Gastrocnemius medialis (tissue), 4 donors: ENCODE results near the gene AFAP1L2. TPM values are rescaled to one million over a fixed set of nuclear protein-coding genes. Genes with fewer than 3 reads are reported as not detected.

Source experiments
- ATAC-seq, 2 donors: fragments of 150-250 bp; one replicate each; pipeline ENCODE4 v1.9.1; 2016
- DNase-seq, 2 donors: peaks; one replicate each; pipeline ENCODE4 v3.0.0-alpha.2; 2019
- H3K27ac ChIP-seq, 4 donors: fragments of 200-600 bp; sonication (generic); 1 replicate in 1 of 4; 2 replicates in 3 of 4; pipeline ENCODE4 v1.5.1; 2016 to 2018; ENCODE audit warnings: mild to moderate bottlenecking in 2 of 4, moderate library complexity in 1 of 4
- H3K27me3 ChIP-seq, 3 donors: fragments of 200-600 bp; sonication (generic) in 2 of 3; 1 replicate in 1 of 3; 2 replicates in 2 of 3; pipeline versions ENCODE4 v1.5.1 to v1.6.0; 2016 to 2019; ENCODE audit warnings: mild to moderate bottlenecking in 1 of 3, moderate library complexity in 1 of 3
- H3K36me3 ChIP-seq, 2 donors: fragments of 200-600 bp; sonication (generic) in 1 of 2; one replicate each; pipeline ENCODE4 v1.5.1; 2017 to 2018
- H3K4me1 ChIP-seq, 2 donors: fragments of 200-600 bp; sonication (generic) in 1 of 2; one replicate each; pipeline ENCODE4 v1.5.1; 2016 to 2017; ENCODE audit warnings: mild to moderate bottlenecking in 2 of 2
- H3K4me3 ChIP-seq, 4 donors: fragments of 200-600 bp; sonication (generic) in 3 of 4; 1 replicate in 1 of 4; 2 replicates in 3 of 4; pipeline ENCODE4 v1.5.1; 2016 to 2019; ENCODE audit warnings: mild to moderate bottlenecking in 2 of 4
- H3K9me3 ChIP-seq, 3 donors: fragments of 200-600 bp; sonication (generic) in 2 of 3; 1 replicate in 1 of 3; 2 replicates in 2 of 3; pipeline ENCODE4 v1.5.1; 2016 to 2019
- CTCF ChIP-seq, 5 experiments: fragments of 450-650 bp in 3 of 5; fragments of 200-600 bp in 2 of 5; sonication (generic) in 2 of 5; IDR thresholded peaks in 4 of 5; conservative IDR thresholded peaks in 1 of 5; 1 replicate in 4 of 5; 2 replicates in 1 of 5; pipeline ENCODE4 v1.5.1; 2016 to 2019; ENCODE audit warnings: antibody characterized with exemption in 5 of 5, mild to moderate bottlenecking in 3 of 5, moderate library complexity in 3 of 5
- POLR2A ChIP-seq, 2 donors: fragments of 450-650 bp; IDR thresholded peaks; one replicate each; pipeline ENCODE4 v1.6.1; 2017; ENCODE audit warnings: antibody characterized with exemption in 2 of 2, mild to moderate bottlenecking in 2 of 2, moderate library complexity in 2 of 2
- in situ Hi-C, 4 donors: fragments of 200-750 bp; cut with MboI; loops; one replicate each; pipeline versions ENCODE4 v1.15.0 to v1.8.0; 2017; ENCODE audit warnings: low sequenced_read_pairs in 4 of 4
- intact Hi-C: fragments of 100-400 bp; cut with DNase I; formaldehyde crosslinking; loops from one replicate; pipeline ENCODE4 v1.15.1; 2023; ENCODE audit warnings: low total_unique reads
- total RNA-seq, 4 donors: library from RNA; depleted of rRNA; stranded (reverse); fragments of >200 nt; gene quantifications; one replicate each; pipeline versions ENCODE4 v1.1.0 to v1.2.3, GENCODE V29; 2016

AFAP1L2 gene
- total RNA-seq, 4 donors from 2014 or later = 1.3 to 3.5 (median 2.1) TPM

DNA sequence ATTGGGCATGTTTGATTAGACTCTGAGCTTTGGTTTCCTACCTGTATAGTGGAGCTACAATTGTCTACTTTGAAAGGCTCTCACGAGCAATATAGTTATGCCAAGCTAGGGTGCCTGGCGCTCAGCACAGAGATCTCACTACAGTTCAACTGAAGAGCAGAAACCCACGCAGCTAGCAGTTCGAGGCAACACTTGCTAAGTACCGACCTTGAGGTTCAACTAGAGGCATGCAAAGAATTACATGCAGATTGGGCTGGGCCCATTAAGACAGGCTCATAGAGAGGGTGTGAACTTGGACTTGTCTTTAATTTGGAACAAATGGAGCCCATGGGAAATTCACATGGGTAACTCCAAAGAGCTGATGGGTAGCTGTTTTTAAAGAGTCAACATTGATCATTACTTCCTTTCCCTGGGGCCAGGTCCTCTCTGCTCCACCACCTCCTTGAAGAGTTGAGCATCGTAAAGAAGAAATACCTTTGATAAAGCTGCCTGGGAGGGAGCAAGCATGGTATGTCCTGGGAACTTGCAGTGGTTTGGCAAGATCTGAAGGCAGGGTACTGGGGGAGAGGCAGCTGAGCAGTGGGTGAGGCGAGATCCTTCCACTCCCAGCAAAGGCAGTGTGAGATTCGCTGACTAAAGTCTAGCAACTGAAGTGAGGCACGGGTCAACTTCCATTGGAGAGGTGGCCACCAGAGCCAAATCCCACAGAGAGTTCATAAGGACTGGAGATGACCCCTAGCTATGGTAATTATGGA, 25.5 kb upstream of the AFAP1L2 start:
- no peaks in the 10 kb centered on the region for H3K27me3 ChIP-seq
- no peak for ATAC-seq
- in situ Hi-C loops (loop anchor here in 1 of 4 donors (10.0 kb wide), 1 partner anchor 125 kb away; no protein-coding TSS in a partner anchor), intact Hi-C loops (no loop called here)
- no peak for DNase-seq
- peaks cover 0 to 4% of the 10 kb centered on the region in 2 donors for H3K4me1 ChIP-seq
- TF ChIP-seq CTCF (IDR thresholded peaks at IDR 0.05 in 4 of 5, conservative IDR thresholded peaks at IDR 0.05 in 1 of 5) = no peak
- no peak for TF ChIP-seq POLR2A (IDR thresholded peaks at IDR 0.05)
- H3K4me3 ChIP-seq = no peak overlapping the region
- no peak overlapping the region for H3K27ac ChIP-seq
- H3K9me3 ChIP-seq = no peaks in the 10 kb centered on the region
- H3K36me3 ChIP-seq = peaks cover 0 to 6% of the 10 kb centered on the region in 2 donors

DNA sequence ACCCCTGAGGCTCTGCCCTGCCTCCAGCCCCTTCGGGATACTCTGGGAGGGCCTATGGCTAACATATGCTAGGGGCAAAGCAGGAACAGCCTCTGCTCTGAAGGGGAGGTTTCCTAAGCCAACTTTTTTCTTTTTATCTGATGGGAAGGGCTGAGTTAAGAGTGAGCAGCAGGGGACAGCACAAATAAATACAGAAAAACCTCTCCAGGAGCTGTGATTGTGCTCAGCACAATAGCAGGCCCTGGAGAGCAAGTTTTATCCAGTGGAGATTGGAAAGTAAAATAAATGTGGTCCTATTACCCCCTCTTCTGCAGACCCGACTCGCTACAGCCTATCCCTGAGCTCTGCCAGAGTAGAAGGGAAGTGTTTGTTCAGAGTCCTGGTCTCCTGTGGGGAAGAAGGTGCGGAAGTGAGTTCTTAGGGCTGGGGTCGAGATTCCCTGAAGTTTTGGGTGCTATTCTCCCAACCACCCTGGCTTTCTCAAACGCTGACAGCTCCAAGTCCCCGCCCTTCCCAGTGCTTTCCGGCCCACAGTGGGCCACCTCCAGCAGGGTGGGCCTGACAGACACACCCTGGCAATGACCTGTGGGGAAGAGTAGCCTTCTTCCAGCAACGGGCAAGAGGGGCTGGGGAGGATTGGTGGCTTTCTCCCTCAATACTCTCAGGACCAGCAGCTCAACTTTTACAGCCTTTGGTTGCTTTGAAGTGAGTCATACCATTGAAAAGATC, 23.0 kb upstream of the AFAP1L2 start:
- H3K27me3 ChIP-seq = no peaks in the 10 kb centered on the region
- H3K4me3 ChIP-seq = no peak overlapping the region
- peak; percentile 31 to 36 for ATAC-seq
- intact Hi-C loops (no loop called here), in situ Hi-C loops (no loop called here)
- H3K27ac ChIP-seq = peak overlapping the region; percentile 33 to 72 (median 50)
- peaks cover 0 to 4% of the 10 kb centered on the region in 2 donors for H3K4me1 ChIP-seq
- no peaks in the 10 kb centered on the region for H3K9me3 ChIP-seq
- no peaks in the 10 kb centered on the region for H3K36me3 ChIP-seq
- TF ChIP-seq POLR2A (IDR thresholded peaks at IDR 0.05) (no peak), CTCF (IDR thresholded peaks at IDR 0.05 in 4 of 5, conservative IDR thresholded peaks at IDR 0.05 in 1 of 5) (no peak)
- no peak for DNase-seq

DNA sequence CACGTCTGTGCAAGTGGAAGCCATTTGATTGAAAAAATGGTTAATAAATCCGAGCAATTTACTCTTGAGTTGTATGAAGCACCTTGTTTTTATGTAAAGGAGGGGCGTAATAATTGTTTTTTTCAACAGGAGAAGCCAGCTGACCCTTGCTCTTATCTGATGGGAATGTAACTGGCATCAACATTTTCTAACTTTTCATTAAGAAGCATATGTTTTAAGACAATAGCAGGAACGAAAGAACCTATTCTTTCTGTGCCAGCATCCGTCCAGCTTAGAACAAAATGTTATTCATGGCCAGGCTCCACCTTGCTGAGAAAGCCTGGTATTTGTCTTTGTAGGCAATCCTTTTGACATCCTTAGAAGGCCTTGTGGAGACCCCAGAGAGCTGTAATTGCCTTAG, 22.2 kb upstream of the AFAP1L2 start:
- no peak for TF ChIP-seq CTCF (IDR thresholded peaks at IDR 0.05 in 4 of 5, conservative IDR thresholded peaks at IDR 0.05 in 1 of 5)
- TF ChIP-seq POLR2A (IDR thresholded peaks at IDR 0.05) = no peak
- intact Hi-C loops (no loop called here), in situ Hi-C loops (no loop called here)
- ATAC-seq = no peak
- H3K4me3 ChIP-seq = no peak overlapping the region
- no peaks in the 10 kb centered on the region for H3K36me3 ChIP-seq
- H3K27me3 ChIP-seq = no peaks in the 10 kb centered on the region
- no peaks in the 10 kb centered on the region for H3K9me3 ChIP-seq
- H3K27ac ChIP-seq = peak overlapping the region; percentile 33 to 74 (median 51)
- peaks cover 0 to 4% of the 10 kb centered on the region in 2 donors for H3K4me1 ChIP-seq
- no peak for DNase-seq

DNA sequence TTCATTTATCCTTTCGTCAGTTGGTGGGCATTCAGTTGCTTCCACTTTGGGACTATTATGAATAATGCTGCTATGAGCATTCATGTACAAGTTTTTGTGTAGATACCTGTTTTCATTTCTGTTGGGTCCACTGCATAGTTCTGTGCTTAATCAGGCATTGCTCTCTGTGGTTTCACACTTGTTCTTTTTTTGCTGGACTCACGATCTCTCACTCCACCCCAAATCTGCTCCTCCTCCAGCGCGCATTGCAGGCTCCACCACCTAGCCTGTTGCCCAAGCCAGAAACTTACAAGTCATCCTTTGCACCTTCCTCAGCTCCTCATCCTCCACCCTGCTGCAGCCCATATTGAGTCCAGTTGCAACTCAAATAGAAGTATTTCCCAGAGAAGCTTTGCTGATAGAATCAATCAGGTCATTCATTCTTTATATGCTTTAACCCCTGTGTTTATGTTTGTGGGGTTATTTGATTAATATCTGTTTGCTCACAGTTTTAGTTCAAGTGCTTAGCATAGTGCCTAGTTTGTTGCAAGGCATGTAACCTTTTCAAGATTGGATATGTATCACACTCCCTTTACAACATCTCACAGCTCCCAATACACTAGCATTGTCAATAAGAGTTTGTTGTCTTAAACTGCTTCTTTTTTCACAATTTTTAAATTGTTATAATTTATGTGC, 16.6 kb upstream of the AFAP1L2 start:
- intact Hi-C loops = no loop called here
- Histone ChIP-seq H3K36me3 (no peaks in the 10 kb centered on the region), H3K4me1 (peaks cover 0 to 4% of the 10 kb centered on the region in 2 donors), H3K27ac (no peak overlapping the region), H3K27me3 (no peaks in the 10 kb centered on the region), H3K9me3 (no peaks in the 10 kb centered on the region), H3K4me3 (no peak overlapping the region)
- DNase-seq = no peak
- TF ChIP-seq POLR2A (IDR thresholded peaks at IDR 0.05) (no peak), CTCF (IDR thresholded peaks at IDR 0.05 in 4 of 5, conservative IDR thresholded peaks at IDR 0.05 in 1 of 5) (no peak)
- in situ Hi-C loops = no loop called here
- ATAC-seq = no peak
